WTC11 (cell line): ENCODE data around the gene PCTP.

Source experiments
- AFF4 ChIP-seq: sonication (generic); formaldehyde crosslinking; IDR thresholded peaks from 2 replicates; pipeline ENCODE4 v1.8.1; 2023; ENCODE audit warnings: mild to moderate bottlenecking, missing genetic modification reagents, borderline replicate concordance
- TF ChIP-seq, protein P1 (sequence below): fragments of 200-600 bp; IDR thresholded peaks from 2 replicates; pipeline ENCODE4 v1.8.0; 2022; ENCODE audit warnings: antibody characterized with exemption

DNA sequence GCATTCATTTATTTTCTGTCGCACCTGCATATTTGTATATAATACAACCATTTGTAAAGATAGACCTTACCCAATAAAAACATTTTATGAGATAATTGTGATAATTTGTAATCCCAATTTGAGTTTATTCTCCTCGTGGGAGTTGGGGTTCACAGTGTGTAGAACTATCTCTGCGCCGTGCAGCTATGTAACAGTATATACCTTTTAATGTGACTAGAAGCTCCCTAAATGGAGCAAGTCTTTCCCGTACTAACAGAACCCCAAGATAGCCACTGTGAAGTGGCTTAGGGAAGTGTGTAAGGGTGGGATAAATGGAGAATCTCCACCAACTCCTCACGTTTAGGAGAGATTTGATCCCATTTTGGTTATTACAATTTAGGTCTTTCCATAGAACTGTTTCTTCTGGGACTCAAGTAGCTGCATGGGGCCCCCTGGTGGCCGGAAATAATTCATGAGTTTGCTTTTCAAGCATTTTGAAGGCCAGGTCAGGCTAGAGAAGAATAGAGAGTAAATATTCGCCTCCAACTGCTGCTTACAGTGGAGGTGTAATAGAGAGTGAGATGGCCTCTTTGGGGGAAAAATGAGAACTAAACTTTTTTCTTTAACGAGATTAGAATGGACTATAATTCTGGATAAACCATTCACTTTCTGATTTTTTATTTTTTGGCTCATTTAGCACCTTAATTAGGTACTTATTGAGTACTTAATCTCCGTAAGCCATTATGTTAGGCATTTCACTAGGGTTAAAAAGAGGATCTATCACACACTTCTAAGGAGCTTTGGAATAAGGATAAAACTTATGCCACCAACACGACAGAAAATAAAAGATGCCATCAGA, 32.7 kb upstream of the PCTP start:
- TF ChIP-seq, protein P1, sequence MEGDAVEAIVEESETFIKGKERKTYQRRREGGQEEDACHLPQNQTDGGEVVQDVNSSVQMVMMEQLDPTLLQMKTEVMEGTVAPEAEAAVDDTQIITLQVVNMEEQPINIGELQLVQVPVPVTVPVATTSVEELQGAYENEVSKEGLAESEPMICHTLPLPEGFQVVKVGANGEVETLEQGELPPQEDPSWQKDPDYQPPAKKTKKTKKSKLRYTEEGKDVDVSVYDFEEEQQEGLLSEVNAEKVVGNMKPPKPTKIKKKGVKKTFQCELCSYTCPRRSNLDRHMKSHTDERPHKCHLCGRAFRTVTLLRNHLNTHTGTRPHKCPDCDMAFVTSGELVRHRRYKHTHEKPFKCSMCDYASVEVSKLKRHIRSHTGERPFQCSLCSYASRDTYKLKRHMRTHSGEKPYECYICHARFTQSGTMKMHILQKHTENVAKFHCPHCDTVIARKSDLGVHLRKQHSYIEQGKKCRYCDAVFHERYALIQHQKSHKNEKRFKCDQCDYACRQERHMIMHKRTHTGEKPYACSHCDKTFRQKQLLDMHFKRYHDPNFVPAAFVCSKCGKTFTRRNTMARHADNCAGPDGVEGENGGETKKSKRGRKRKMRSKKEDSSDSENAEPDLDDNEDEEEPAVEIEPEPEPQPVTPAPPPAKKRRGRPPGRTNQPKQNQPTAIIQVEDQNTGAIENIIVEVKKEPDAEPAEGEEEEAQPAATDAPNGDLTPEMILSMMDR, result peak; percentile 54; the same call in 1 of the 2 replicates
- TF ChIP-seq AFF4 (CRISPR knock-in tag), result no peak
